T-cell (primary cell): Measurements from ENCODE around the gene CNTNAP2. TPM values are rescaled to one million over a fixed set of nuclear protein-coding genes. Genes with fewer than 3 reads are reported as not detected.

Experiments
- ATAC-seq, 4 experiments: fragments of 200-7000 bp in 3 of 4; fragments of 150-1000 bp in 1 of 4; cut with Tn5 transposase; replicated peaks in 1 of 4; 1 replicate in 3 of 4; 2 replicates in 1 of 4; pipeline ENCODE4 v1.10.0; 2021; ENCODE audit warnings: moderate library complexity in 3 of 4, mild to moderate bottlenecking in 2 of 4, moderate number of reproducible peaks in 1 of 4
- CTCF ChIA-PET, 2 donors: fragments of 300-600 bp; sonication (Branson Sonifier 250); formaldehyde crosslinking; loops; one replicate each; lab custom pipeline; 2022; ENCODE audit warnings: antibody characterized with exemption in 2 of 2; lab: Charles Lee
- POLR2A ChIA-PET, 2 donors: fragments of 300-600 bp; sonication (Branson Sonifier 250); formaldehyde crosslinking; loops; one replicate each; lab custom pipeline; 2022; ENCODE audit warnings: antibody characterized with exemption in 2 of 2; lab: Charles Lee
- DNase-seq, 35 experiments: peaks; one replicate each; pipeline versions ENCODE4 v3.0.0 to v3.0.0-alpha.2; 2013 to 2023
- H3K27ac ChIP-seq: one replicate; pipeline ENCODE4 v1.5.1; 2013; ENCODE audit warnings: low read length
- H3K27me3 ChIP-seq, 2 experiments: replicated peaks in 1 of 2; 1 replicate in 1 of 2; 2 replicates in 1 of 2; pipeline versions ENCODE4 v1.6.1 to v1.7.0; 2013; ENCODE audit warnings: low read length in 1 of 2, mixed read lengths in 1 of 2; ENCODE audit not compliant: control insufficient read depth in 2 of 2, insufficient read depth in 2 of 2; ENCODE audit errors: extremely low read depth in 1 of 2
- H3K36me3 ChIP-seq, 2 donors: 1 replicate in 1 of 2; 2 replicates in 1 of 2; pipeline versions ENCODE4 v1.6.1 to v1.7.0; 2013; ENCODE audit warnings: low read length in 1 of 2; ENCODE audit not compliant: control insufficient read depth in 2 of 2, insufficient read depth in 1 of 2; ENCODE audit errors: extremely low read depth in 1 of 2
- H3K4me1 ChIP-seq, 2 experiments: 1 replicate in 1 of 2; 2 replicates in 1 of 2; pipeline versions ENCODE4 v1.6.1 to v1.7.0; 2013; ENCODE audit warnings: low read length in 2 of 2, mixed read lengths in 1 of 2; ENCODE audit not compliant: insufficient read depth in 2 of 2, control insufficient read depth in 1 of 2; ENCODE audit errors: extremely low read depth in 1 of 2
- H3K4me3 ChIP-seq, 2 donors: 1 replicate in 1 of 2; 2 replicates in 1 of 2; pipeline versions ENCODE4 v1.5.1 to v1.7.0; 2013; ENCODE audit warnings: mild to moderate bottlenecking in 2 of 2, low read length in 1 of 2, moderate library complexity in 1 of 2; ENCODE audit not compliant: control insufficient read depth in 1 of 2; ENCODE audit errors: extremely low read depth in 1 of 2
- H3K9me3 ChIP-seq: 2 replicates; pipeline ENCODE4 v1.7.0; 2013
- H3K27ac Mint-ChIP-seq, 2 donors: one replicate each; pipeline ENCODE4 v1.8.0; 2020 to 2021; ENCODE audit warnings: mild to moderate bottlenecking in 2 of 2, mixed read lengths in 2 of 2
- H3K27me3 Mint-ChIP-seq, 2 donors: one replicate each; pipeline ENCODE4 v1.8.0; 2021 to 2022; ENCODE audit warnings: mixed read lengths in 2 of 2
- H3K36me3 Mint-ChIP-seq: one replicate; pipeline ENCODE4 v1.8.0; 2021; ENCODE audit warnings: mixed read lengths
- H3K4me1 Mint-ChIP-seq, 3 donors: one replicate each; pipeline ENCODE4 v1.8.0; 2020 to 2022; ENCODE audit warnings: mixed read lengths in 3 of 3, mild to moderate bottlenecking in 1 of 3
- H3K4me3 Mint-ChIP-seq, 3 donors: one replicate each; pipeline ENCODE4 v1.8.0; 2020 to 2022; ENCODE audit warnings: mild to moderate bottlenecking in 3 of 3, mixed read lengths in 3 of 3, moderate library complexity in 3 of 3
- H3K9me3 Mint-ChIP-seq, 3 donors: one replicate each; pipeline ENCODE4 v1.8.0; 2020 to 2022; ENCODE audit warnings: mixed read lengths in 3 of 3
- WGBS: methylation state at CpG from one replicate; pipeline ENCODE4 v1.1.5; 2013; ENCODE audit warnings: missing lambda C conversion rate; ENCODE audit not compliant: insufficient coverage; 5-methylcytosine and 5-hydroxymethylcytosine counted together
- total RNA-seq, 35 experiments: library from RNA in 6 of 35; stranded (reverse) in 6 of 35; fragments of 120-200 nt in 1 of 35; gene quantifications; one replicate each; pipeline versions ENCODE4 v1.2.1 to v1.2.4 and lab custom pipeline; 2013 to 2026

Gene CNTNAP2
- total RNA-seq, 5 donors from 2014 or later (not counting 1 experiment from before 2014, with no cell fraction given), result 0.15 to 0.72 (median 0.21) TPM

- Histone ChIP-seq H3K9me3 (no peaks in the 10 kb centered on the region), H3K36me3 (no peaks in the 10 kb centered on the region), H3K4me1 (peaks cover 0 to 7% of the 10 kb centered on the region in 2 experiments), H3K27me3 (peaks cover 0 to 8% of the 10 kb centered on the region in 2 experiments), H3K27ac (no peak overlapping the region), H3K4me3 (no peak overlapping the region)
- ChIA-PET POLR2A (no interaction called here), CTCF (no interaction called here)
- no peak for DNase-seq
- no peak overlapping the region for H3K4me3 Mint-ChIP-seq
- H3K9me3 Mint-ChIP-seq, result no peaks in the 10 kb centered on the region
- H3K4me1 Mint-ChIP-seq, result peaks cover 9 to 14% (median 13%) of the 10 kb centered on the region in 3 donors
- no peak for ATAC-seq
- H3K36me3 Mint-ChIP-seq, result no peaks in the 10 kb centered on the region
- peaks cover 10 to 20% of the 10 kb centered on the region in 2 donors for H3K27me3 Mint-ChIP-seq
- no CpG with 5 or more reads among the region's 8 CpGs for WGBS
- H3K27ac Mint-ChIP-seq, result no peak overlapping the region
Measured at GRCh38 chr7:148266795-148267194, 2150.2 kb downstream of the CNTNAP2 start.

GRCh38 chr7:148270576-148270975 is 2154.0 kb downstream of the CNTNAP2 start:
- ATAC-seq (no peak), DNase-seq (no peak)
- Mint-ChIP-seq H3K9me3 (peaks cover 0 to 4% (median 0%) of the 10 kb centered on the region in 3 donors), H3K27me3 (peaks cover 9 to 33% of the 10 kb centered on the region in 2 donors), H3K27ac (no peak overlapping the region), H3K4me1 (peaks cover 0 to 2% (median 0%) of the 10 kb centered on the region in 3 donors), H3K4me3 (no peak overlapping the region), H3K36me3 (no peaks in the 10 kb centered on the region)
- WGBS, result 92% methylated on average over 2 of the region's 4 CpGs
- H3K36me3 ChIP-seq, result no peaks in the 10 kb centered on the region
- ChIA-PET POLR2A (no interaction called here), CTCF (no interaction called here)
- H3K9me3 ChIP-seq, result no peaks in the 10 kb centered on the region
- no peaks in the 10 kb centered on the region for H3K4me1 ChIP-seq
- peaks cover 0 to 5% of the 10 kb centered on the region in 2 experiments for H3K27me3 ChIP-seq
- H3K27ac ChIP-seq, result no peak overlapping the region
- H3K4me3 ChIP-seq, result no peak overlapping the region

- no peak overlapping the region for H3K27ac ChIP-seq
- no peaks in the 10 kb centered on the region for H3K4me1 ChIP-seq
- Mint-ChIP-seq H3K4me3 (no peak overlapping the region), H3K27me3 (peaks cover 7 to 43% of the 10 kb centered on the region in 2 donors), H3K9me3 (peaks cover 0 to 9% (median 0%) of the 10 kb centered on the region in 3 donors), H3K27ac (no peak overlapping the region), H3K36me3 (no peaks in the 10 kb centered on the region), H3K4me1 (peaks cover 0 to 16% (median 9%) of the 10 kb centered on the region in 3 donors)
- DNase-seq (no peak), ATAC-seq (no peak)
- peaks cover 0 to 13% of the 10 kb centered on the region in 2 experiments for H3K27me3 ChIP-seq
- 90% methylated on average over 2 of the region's 3 CpGs for WGBS
- ChIA-PET CTCF (no interaction called here), POLR2A (no interaction called here)
- no peaks in the 10 kb centered on the region for H3K9me3 ChIP-seq
- no peak overlapping the region for H3K4me3 ChIP-seq
- no peaks in the 10 kb centered on the region for H3K36me3 ChIP-seq
Measured at GRCh38 chr7:148274118-148274517, 2157.5 kb downstream of the CNTNAP2 start.

DNA sequence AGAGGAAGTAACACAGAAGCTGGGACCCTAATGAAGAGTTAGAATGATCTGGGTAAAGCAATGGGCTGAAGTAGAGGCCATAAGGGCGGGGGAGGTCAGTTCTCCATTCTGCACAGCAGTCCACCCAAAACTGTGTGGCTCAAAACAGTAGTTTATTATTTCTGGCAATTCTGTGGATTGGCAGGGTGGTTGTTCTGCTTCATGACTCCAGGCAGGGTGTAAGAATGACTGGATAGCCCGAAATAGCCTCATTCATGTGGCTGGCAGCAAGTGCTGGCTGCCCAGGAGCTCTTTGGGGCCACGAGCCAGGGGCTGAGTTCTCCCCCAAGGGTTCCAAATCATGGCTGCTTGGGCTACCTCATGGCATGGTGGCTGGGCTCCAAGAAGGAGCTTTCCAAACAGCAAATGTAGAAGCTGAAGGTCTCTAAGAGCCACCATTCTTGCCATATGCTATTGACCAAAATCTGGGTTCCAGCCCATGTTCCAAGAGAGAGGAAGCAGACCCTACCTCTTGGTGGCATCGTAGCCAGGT is 2158.8 kb downstream of the CNTNAP2 start:
- Mint-ChIP-seq H3K4me1 (peaks cover 0 to 16% (median 9%) of the 10 kb centered on the region in 3 donors), H3K36me3 (no peaks in the 10 kb centered on the region), H3K27me3 (peaks cover 11 to 53% of the 10 kb centered on the region in 2 donors), H3K27ac (no peak overlapping the region), H3K9me3 (peaks cover 0 to 11% (median 0%) of the 10 kb centered on the region in 3 donors), H3K4me3 (no peak overlapping the region)
- Histone ChIP-seq H3K4me1 (no peaks in the 10 kb centered on the region), H3K36me3 (no peaks in the 10 kb centered on the region), H3K27ac (no peak overlapping the region), H3K9me3 (no peaks in the 10 kb centered on the region), H3K27me3 (peaks cover 0 to 13% of the 10 kb centered on the region in 2 experiments), H3K4me3 (no peak overlapping the region)
- ChIA-PET CTCF (no interaction called here), POLR2A (no interaction called here)
- ATAC-seq, result no peak
- WGBS, result 53% methylated on average over 3 of the region's 4 CpGs
- DNase-seq, result no peak

- WGBS, result 75% methylated on average over 9 of the region's 11 CpGs
- H3K36me3 ChIP-seq, result no peaks in the 10 kb centered on the region
- CTCF ChIA-PET, result no interaction called here
- POLR2A ChIA-PET, result no interaction called here
- no peaks in the 10 kb centered on the region for H3K4me1 ChIP-seq
- no peak overlapping the region for H3K27ac ChIP-seq
- peaks cover 0 to 13% of the 10 kb centered on the region in 2 experiments for H3K27me3 ChIP-seq
- H3K9me3 ChIP-seq, result no peaks in the 10 kb centered on the region
- H3K4me3 ChIP-seq, result no peak overlapping the region
- Mint-ChIP-seq H3K36me3 (no peaks in the 10 kb centered on the region), H3K9me3 (peaks cover 0 to 11% (median 0%) of the 10 kb centered on the region in 3 donors), H3K4me1 (peaks cover 0 to 16% (median 9%) of the 10 kb centered on the region in 3 donors), H3K27ac (no peak overlapping the region), H3K27me3 (peaks cover 11 to 57% of the 10 kb centered on the region in 2 donors), H3K4me3 (no peak overlapping the region)
- ATAC-seq (no peak), DNase-seq (no peak)
Measured at GRCh38 chr7:148276314-148277041, 2159.9 kb downstream of the CNTNAP2 start.

DNA sequence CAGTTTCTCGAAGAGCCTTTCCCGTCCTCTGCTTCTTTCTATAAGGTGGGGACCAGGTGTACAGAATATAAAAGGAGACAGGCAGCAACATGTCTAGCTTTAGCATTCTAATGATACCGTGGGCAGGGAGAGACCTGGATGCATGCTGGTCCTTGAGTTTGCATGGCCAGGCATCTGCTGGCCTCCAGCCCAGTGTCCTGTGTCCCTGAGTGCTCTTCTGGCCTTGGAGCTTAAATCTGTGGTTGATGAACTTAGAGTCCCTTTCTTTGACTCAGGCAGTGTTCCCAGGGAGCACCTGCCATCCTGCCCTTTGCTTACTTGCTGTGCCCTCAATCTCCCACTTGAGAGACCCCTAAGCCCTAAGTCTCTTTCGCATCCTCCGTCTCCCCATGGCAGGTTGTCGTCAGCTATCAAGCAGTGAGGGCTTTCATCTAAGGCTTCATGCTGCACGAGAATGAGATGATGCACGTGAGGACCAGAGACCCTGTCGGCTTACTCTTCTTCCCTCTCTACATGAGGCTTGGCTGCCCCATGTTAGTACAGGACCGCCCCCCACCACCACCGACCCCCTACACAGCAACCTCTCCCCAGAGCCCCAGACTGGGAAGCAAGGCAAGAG is 2160.6 kb downstream of the CNTNAP2 start:
- Mint-ChIP-seq H3K4me1 (peaks cover 0 to 16% (median 9%) of the 10 kb centered on the region in 3 donors), H3K4me3 (no peak overlapping the region), H3K27ac (no peak overlapping the region), H3K27me3 (peaks cover 11 to 52% of the 10 kb centered on the region in 2 donors), H3K9me3 (peaks cover 0 to 11% (median 0%) of the 10 kb centered on the region in 3 donors), H3K36me3 (no peaks in the 10 kb centered on the region)
- ChIA-PET CTCF (interaction anchor here in 1 of 2 donors (0.7 kb wide), 1 partner anchor 25 kb away, joined by 6 read pairs; no protein-coding TSS in a partner anchor), POLR2A (interaction anchor here in 1 of 2 donors (0.6 kb wide), 1 partner anchor 1537 kb away, joined by 3 read pairs; no protein-coding TSS in a partner anchor)
- 71% methylated on average over 10 of the region's 11 CpGs for whole genome bisulfite sequencing
- H3K36me3 ChIP-seq, result no peaks in the 10 kb centered on the region
- H3K4me1 ChIP-seq, result no peaks in the 10 kb centered on the region
- no peak for DNase-seq
- peaks cover 0 to 13% of the 10 kb centered on the region in 2 experiments for H3K27me3 ChIP-seq
- H3K27ac ChIP-seq, result no peak overlapping the region
- no peaks in the 10 kb centered on the region for H3K9me3 ChIP-seq
- ATAC-seq, result no peak
- no peak overlapping the region for H3K4me3 ChIP-seq
